OCI-LY7 (cell line): ENCODE measurements around the gene MUL1.

Experiments used
- CTCF ChIP-seq: fragments of 200-600 bp; sonication (generic); conservative IDR thresholded peaks from 2 replicates; pipeline ENCODE4 v1.5.1; 2014; ENCODE audit warnings: mild to moderate bottlenecking, antibody characterized with exemption, low read length, moderate library complexity, mixed read lengths
- EZH2phosphoT487 ChIP-seq: fragments of 200-600 bp; sonication (generic); IDR thresholded peaks from 2 replicates; pipeline ENCODE4 v1.6.1; 2018; ENCODE audit warnings: low read depth, borderline replicate concordance, mild to moderate bottlenecking, mixed run types, antibody characterized with exemption, low read length, moderate library complexity, mixed read lengths

DNA sequence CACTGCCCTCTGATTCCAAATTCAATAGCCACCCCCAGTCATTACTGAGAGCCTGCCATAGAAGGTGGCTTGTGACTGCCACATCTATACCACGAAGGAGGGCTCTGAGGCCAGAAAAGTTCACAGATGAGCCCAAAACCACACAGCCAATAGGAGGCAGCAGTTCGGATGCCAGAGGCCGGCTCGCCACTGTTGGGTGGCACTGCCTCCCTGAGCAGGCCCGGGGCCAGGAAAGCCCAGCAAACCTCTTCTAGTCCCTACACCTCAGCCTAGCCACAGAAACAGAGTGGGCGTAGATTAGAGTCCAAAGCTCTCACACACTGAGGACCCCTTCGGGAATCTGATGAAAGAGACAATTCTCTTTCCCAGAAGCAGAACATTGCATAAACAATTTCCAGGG is 16.1 kb downstream of the MUL1 start:
- TF ChIP-seq CTCF (0 out of 2 replicates have a peak, but pooled peaks have one; percentile 22), EZH2phosphoT487 (no peak)
